HG02852 (cell line): ENCODE results near the gene TENT5C.
A peak's percentile ranks its signal among the peaks of the same experiment; 100 is the strongest.
"Not testable (repeated sequence)": the region's sequence is repeated elsewhere in the genome, so short reads cannot be mapped to it uniquely, and the experiment has no call there.

Experiments
- ATAC-seq: cut with Tn5 transposase; IDR thresholded peaks from one replicate; pipeline ENCODE4 v1.9.1; 2021; ENCODE audit warnings: mild to moderate bottlenecking, moderate library complexity; ENCODE audit not compliant: unreplicated experiment

Gene TENT5C

DNA sequence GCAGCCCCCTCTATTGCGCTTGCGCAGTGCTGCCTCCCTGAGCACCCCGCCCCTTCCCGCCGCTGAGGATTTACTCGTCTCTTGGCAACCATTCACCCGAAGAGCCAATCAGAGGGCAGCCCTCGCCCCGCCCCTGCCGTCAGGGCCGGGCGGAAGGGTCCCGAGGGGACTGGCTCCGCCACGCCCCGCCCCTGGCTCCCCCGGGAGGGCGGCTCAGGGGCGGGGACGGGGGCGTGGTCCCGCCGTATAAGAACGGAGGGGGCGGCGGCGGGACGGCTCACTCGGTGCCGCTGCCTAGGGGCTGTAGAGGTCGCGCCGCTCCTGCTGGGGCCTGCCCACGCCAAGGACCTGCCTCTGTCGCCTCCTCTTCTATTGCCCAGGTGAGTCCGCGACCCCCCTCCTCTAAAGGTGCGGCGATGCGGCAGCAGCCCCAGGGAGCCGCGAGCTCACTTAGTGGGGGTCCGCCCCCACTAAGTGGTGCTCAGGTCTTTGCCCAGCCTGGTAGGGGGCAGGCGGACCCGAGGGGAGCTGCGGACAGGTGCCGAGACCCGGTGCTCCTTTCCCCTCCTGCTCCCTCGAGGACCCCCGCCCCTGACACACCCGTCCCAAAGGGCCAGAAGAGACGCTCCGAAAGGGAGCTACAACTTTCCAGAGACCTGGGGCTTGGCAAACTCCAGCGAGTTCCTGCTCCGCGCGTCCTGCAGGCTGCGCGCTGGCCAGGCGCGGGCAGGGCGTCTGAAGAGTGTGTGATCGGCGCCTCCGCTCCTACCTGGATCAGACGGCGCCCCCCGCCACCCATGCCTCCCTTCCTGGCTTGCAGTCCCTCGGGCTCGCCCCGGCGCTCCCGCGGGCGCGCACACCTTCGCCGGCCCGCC lies at the start of gene TENT5C:
TSS of gene TENT5C (plus strand) at position 275 of the 875 bp plus-strand sequence. CDS start 16,821 bp downstream, outside the sequence.
- ATAC-seq = peak; percentile 89

DNA sequence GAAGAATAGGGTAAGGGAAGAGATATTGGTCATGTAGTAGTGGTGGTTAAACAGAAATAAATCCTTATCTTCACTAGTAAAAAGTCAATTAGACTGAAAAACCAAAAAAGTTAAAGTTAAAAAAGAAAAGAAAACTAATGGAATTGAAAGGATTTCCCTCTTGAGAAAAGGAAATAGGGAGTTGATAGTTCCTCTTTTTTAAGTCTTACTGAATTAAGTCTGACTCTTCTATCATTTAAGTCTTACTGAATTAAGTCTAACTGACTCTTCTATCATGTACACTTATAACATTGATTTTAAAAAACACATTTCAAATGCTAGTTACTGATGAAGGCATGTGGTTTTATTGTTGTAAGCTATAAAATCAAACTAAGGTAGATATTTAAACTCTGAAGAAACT lies 49.5 kb upstream of the TENT5C start:
- no peak for ATAC-seq

GRCh38 chr1:117556976-117557375 lies 48.9 kb upstream of the TENT5C start:
- ATAC-seq = no peak

GRCh38 chr1:117558451-117558850 lies 47.4 kb upstream of the TENT5C start:
- not testable (repeated sequence) for ATAC-seq

DNA sequence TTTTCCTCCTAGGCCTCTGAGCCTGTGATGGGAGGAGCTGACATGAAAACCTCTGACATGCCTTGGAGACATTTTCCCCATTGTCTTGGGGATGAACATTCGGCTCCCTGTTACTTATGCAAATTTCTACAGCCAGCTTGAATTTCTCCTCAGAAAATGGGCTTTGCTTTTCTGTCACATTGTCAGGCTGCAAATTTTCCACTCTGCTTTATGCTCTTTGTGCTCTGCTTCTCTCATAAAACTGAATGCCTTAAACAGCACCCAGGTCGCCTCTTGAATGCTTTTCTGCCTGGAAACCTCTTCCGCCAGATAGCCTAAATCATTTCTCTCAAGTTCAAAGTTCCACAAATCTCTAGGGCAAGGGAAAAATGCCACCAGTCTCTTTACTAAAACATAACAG lies 46.7 kb upstream of the TENT5C start:
- no peak for ATAC-seq

DNA sequence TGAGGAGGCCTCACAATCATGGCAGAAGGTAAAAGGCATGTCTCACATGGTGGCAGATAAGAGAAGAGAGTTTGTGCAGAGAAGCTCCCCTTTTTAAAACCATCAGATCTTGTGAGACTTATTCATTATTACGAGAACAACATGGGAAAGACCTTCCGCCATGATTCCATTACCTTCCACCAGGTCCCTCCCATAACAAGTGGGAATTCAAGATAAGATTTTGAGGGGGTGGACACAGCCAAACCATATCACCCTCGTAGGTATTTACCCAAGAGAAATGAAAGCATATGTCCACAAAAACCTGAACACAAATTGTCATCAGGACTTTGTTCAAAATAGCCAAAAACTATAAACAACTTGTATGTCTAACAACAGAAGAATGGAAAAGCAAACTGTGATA lies 45.9 kb upstream of the TENT5C start:
- ATAC-seq = no peak

DNA sequence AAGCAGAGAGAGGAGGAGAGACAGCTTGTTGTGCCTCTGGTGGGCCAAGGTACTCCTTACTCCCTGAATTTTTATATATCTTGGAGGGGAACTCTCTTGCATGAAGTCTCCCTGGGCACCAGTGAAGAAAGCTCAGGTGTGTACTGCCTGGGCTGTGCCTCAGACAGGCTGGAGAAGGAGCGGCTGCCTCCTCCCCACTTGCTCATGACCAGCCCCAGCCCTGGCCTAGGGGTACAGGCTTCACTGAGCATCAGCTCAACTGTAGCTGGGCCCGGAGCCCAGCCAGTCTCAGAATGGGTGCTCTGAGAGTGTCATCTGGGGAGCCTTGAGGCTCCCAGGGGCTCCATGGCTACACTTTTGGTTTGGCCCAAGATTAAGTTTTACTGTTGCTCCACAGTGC lies 44.8 kb upstream of the TENT5C start:
- ATAC-seq = no peak

DNA sequence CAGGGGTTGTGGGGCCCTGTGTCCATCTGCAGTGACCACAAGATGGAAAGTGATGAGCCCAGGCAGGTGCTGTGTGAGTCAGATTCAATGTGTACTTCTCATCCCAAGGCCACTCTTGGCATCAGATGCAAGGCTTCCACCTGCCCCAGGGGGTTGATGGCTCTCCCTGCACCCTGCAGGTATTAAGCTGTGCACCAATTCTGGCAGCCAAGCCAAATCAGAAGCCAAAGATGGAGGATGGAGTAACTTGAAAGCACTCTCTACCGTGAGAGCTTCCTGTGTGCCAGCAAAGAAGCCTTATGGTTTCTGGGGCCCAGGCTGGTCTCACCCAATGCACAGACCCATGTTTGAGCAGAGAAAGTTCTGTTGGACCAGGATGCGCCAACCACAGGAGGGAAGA lies 44.3 kb upstream of the TENT5C start:
- ATAC-seq = no peak

DNA sequence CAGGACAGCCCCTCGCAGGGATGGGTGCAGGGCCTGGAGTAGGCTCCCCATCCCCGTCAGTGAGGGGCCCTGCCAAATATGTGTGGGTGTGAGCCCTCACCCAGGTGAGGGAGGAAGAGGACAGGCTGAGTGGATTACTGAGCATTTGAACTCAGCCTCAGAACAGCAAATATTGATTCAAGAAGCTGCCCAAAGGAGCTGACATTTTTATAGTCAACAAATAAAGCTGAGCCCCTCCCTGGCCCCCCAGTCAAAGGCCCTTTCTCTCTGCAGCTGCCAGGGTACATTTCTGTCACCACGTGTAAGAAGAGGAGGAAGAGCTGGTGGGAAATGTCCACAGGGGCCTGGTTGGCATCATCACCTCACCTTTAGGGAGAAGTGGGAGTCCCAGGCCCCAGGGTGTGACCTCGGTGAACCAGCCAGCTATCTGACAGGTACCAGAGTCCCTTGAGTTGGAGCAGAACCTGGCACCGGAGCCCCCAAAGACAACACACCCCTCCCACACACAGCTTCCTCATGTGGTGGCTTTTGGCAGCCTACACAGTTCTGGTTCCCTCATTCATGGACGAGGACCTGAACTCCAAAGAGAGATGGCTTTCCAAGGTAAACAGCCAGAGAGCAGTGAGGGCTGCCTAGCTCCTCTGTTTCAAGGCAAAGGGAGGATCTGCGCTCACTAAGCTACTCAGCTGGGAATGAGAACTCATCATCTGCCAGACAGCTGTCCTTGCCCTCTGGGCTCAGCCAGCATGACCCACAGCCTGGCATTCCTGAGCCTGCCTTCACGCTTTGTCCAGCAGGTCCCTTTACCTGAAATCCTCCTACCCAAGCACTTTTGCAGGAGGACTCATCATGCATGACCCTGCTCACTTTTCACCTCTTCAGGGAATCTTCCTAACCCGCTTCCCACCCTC lies 43.0 kb upstream of the TENT5C start:
- no peak for ATAC-seq

DNA sequence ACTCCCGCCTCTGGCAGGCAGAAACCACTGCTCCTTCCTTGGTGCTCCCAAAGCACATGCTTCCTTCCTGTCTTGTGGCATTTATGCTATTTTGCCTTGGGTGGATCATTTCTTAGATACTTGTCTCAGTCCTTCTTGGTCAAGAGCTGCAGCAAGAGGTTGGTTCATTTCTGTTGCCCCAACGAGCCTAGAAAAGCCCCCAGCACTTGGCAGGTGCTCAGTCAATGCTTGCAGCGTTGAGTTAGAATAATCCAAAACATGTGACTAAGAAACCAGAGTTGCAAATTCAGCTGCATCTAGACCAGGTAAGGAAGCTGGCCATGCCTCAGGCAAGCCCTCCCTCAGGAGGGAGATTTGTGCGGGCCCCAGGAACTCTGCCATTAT lies 42.4 kb upstream of the TENT5C start:
- ATAC-seq = no peak

GRCh38 chr1:117564227-117565075 lies 41.4 kb upstream of the TENT5C start:
- no peak for ATAC-seq

GRCh38 chr1:117565076-117565556 lies 40.7 kb upstream of the TENT5C start:
- ATAC-seq = no peak

DNA sequence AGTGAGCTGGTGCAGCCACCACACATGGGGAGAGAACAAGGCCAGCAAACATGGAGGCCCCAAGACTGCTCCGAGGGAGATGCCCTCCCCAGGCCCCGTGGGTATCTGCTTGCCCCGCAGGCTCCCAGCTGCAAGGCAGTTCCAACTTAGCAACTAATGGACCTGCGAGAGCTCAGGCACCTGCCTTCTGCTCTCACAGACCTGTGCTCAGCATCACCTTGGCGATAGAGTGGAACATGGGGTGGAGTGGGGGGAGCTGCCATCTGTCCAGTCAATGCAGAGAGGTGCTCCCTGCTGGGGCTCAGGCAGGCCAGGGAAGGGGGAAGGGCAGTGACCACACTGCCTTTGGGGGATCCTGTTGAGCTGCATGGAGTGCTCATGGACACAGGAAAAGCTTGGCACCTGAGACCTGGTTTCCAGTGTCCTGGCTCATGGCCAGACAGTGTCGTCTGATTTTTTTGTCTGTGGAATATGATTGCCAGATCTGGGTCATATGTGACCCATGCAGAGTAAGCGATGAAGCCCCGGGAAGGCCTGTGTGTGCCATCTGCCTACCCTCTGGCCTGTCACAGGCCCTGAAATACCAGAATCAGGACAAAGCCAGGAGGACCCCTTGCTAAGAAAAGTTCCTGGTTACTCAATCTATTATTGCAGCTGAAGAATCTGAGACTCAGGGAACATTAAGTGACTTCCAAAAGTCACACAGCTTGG lies 39.9 kb upstream of the TENT5C start:
- ATAC-seq = no peak

DNA sequence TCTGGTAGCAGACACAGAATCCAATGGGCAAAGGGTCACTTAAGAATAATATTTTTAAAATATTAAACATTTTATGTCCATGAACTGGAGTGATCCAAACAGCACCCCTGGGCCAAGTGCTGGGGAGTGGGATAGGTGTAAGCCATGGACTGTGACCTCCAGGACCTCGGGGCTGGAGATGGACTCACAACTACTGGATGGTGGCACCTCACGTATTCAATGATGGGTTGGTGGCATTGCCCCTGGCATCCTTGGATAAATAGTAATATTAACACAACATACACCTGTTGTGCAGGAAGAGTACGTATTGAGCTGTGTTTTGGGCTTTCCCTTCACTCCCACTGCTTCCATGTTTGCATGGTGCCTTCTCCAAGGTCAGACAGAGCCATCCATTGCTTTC lies 39.3 kb upstream of the TENT5C start:
- no peak for ATAC-seq

- ATAC-seq = no peak
Measured at GRCh38 chr1:117567435-117567834, 38.4 kb upstream of the TENT5C start.

DNA sequence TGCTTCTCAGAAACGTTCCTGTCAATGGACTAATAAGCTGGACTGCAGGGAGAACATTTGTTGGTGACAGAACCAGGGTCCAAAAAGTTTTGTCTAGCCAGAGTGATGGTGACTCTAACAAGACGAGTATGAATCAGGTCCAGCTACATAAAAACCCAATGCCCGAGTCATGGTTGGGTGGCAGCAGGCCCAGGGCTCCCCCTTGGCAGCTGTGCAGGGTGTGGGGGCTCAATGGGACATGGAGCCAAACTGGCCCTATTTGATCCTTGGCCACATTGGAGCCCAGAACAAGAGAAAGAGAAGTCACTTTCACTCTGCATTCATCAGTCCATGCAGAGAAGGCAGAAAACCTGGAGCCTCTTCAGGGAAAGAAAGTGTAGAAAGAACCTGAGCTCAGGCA lies 37.9 kb upstream of the TENT5C start:
- no peak for ATAC-seq

DNA sequence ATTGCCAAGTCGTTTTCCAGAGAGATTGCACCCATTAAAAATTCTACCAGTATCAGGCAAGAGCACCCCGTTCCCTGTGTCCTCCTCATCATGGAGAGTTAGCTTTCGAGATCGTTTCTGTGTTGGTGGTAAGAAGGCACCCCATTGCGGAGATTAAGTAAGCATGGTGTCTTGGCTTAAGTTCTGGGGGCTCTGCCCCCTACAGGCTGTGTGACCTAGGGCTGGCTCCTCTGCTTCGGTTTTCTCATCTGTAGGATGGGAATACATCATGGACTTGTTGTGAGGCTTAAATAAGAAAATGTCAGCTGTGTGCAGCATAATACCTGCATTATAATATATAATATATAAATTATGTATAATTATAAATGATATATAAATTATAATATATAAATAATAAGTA lies 36.8 kb upstream of the TENT5C start:
- no peak for ATAC-seq

DNA sequence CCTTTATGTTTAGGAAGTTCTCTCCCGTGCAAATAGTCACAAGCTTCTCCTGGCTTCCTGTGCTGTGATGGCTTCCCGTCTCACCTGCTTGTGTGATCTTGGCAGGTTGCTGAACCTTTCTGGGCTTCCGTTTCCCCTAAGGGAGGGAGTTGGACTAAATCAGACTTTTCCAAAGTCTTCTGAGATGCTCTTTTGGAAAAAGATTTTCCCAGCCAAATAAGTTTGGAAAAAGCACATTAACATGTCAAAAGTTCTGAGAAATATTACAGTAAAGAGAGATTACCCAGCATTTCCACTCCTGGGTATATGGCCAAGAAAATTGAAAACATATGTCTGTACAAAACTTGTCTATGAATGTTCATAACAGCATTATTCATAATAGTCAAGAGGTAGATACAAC lies 36.0 kb upstream of the TENT5C start:
- no peak for ATAC-seq

DNA sequence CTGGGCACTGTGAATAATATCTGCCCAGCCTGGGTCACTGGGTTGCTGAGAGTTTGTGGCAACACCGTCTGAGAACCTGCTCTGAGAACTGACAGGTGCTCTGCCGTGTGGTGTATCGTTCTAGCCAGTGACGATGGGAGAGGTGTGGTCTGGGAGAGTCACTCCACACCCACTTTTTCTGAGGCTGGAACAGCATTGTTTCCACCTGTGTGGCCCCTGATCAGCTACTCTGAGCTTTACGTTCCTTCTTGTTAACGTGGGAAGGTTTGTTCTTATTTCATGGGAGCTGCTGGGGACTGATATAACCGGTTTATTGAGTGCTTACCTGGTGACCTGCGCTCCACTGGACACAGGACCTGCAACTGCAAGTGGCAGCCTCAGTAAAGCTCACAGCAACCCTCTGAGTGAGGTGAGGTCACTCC lies 34.8 kb upstream of the TENT5C start:
- no peak for ATAC-seq

DNA sequence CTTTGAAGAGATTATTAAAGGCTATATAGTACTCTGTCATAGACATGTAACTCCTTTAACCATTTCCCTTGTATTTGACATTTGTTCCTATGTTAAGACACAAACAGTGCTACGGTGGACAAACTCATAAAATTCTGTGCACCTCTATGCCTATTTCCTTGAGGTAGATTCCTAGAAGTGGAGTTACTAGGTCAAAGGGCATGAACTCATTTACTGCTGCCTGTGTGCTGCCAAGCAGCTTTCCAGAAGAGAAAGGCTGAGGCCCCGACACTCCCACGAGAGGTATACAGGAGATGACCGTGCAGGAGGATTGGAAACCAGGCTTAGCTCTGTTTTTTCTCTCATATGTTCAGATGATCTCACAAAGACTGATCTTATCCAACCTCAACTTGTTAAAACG lies 34.4 kb upstream of the TENT5C start:
- no peak for ATAC-seq
